Heart left ventricle (tissue), 13 donors: ENCODE results near the gene CCDC134.

Experiments used
- POLR2A ChIP-seq, 2 donors: fragments of 450-650 bp; IDR thresholded peaks; one replicate each; pipeline ENCODE4 v1.6.1; 2017; ENCODE audit warnings: antibody characterized with exemption in 2 of 2, mild to moderate bottlenecking in 2 of 2, moderate library complexity in 2 of 2
- TF ChIP-seq, protein P1 (sequence below), 12 donors: fragments of 200-600 bp; sonication (generic) in 4 of 12; IDR thresholded peaks; one replicate each; pipeline versions ENCODE4 v1.5.0 to v1.8.0; 2018 to 2022; ENCODE audit warnings: antibody characterized with exemption in 12 of 12, mild to moderate bottlenecking in 5 of 12
- donor health status: ischemic (EF 13 %, LVEDD 7.1; RV severe dilation, severe dysfunction).
- donor health status: DM: no; HTN: yes; CAD: no.
- donor health status: DM: no; HTN: no; CAD: no.
- donor health status: ischemic (EF 25% LVEDD 6.9; RV normal size, moderate dysfunction).
- donor health status: ischemic (EF 25% LVEDD 5.7; RV mildly dilated, moderate dysfunction).
- donor health status: ischemic (EF 35%, LVEDD 5.7; RV mildly dilated, moderate dysfunction).
- donor health status: nonischemic (EF 11% LVEDD 7.7; RV severe dilation, severe dysfunction).
- donor health status: DM: yes; HTN: yes; CAD: no.
- donor health status: PGD.
- donor health status: ischemic (EF 29% LVEDD 5.4; RV normal size, mild dysfunction).
- donor health status: nonischemic (EF 23%, LVEDD 6.1; RV moderate dilation, normal function).

- TF ChIP-seq, protein P1, sequence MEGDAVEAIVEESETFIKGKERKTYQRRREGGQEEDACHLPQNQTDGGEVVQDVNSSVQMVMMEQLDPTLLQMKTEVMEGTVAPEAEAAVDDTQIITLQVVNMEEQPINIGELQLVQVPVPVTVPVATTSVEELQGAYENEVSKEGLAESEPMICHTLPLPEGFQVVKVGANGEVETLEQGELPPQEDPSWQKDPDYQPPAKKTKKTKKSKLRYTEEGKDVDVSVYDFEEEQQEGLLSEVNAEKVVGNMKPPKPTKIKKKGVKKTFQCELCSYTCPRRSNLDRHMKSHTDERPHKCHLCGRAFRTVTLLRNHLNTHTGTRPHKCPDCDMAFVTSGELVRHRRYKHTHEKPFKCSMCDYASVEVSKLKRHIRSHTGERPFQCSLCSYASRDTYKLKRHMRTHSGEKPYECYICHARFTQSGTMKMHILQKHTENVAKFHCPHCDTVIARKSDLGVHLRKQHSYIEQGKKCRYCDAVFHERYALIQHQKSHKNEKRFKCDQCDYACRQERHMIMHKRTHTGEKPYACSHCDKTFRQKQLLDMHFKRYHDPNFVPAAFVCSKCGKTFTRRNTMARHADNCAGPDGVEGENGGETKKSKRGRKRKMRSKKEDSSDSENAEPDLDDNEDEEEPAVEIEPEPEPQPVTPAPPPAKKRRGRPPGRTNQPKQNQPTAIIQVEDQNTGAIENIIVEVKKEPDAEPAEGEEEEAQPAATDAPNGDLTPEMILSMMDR (IDR thresholded peaks at IDR 0.05) = no peak
- TF ChIP-seq POLR2A (IDR thresholded peaks at IDR 0.05) = no peak
Observed at GRCh38 chr22:41856469-41856868, 56.0 kb downstream of the CCDC134 start.
